Left ventricle myocardium superior (tissue), 1 donor: ENCODE data around the gene ROR1. TPM values are rescaled to one million over a fixed set of nuclear protein-coding genes. Genes with fewer than 3 reads are reported as not detected.

Source experiments
- ATAC-seq: fragments of 200-7000 bp; cut with Tn5 transposase; one replicate; pipeline ENCODE4 v1.9.1; 2020; ENCODE audit warnings: mild to moderate bottlenecking, moderate library complexity
- DNase-seq: peaks from one replicate; pipeline ENCODE4 v3.0.0-alpha.2; 2020
- intact Hi-C: fragments of 100-400 bp; cut with micrococcal nuclease; formaldehyde crosslinking; loops from one replicate; pipeline ENCODE4 v1.11.0; 2022
- total RNA-seq: library from RNA; stranded (reverse); fragmentation: NEBNext Ultra II Directional; extraction: Animal tissue kit (Norgen Biotek cat#: 25700); gene quantifications from one replicate; pipeline ENCODE4 v1.2.1, GENCODE V29; 2021
- donor health status: DM: no; HTN: yes; CAD: no; lungs with severe emphysema.

The ROR1 gene
- total RNA-seq, 1 donor from 2014 or later = 9.0 TPM

DNA sequence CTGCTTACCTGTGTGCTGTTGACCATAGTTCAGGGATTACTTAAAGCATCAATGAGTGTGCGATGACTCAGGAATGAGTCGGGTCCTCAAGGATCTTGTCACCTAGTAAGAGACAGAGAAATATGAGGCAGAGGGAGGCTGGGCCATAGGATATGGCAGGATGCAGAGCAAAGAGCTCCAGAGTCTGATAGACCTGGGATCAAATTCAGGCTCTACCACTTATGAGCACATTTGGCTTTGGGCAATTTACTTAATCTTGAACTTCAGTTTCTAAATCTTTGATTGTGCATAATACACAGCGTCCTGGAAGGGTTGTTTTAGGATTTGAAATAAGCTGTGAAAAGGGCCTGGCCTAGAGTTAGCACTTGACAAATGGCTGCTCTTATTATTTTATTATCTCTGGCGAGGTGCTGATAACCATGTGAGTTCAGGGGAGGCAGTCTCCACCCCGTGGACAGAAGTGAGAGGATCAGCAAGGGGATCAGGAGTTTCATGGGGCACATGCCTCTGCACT, 94.5 kb downstream of the ROR1 start:
- intact Hi-C loops = no loop called here
- no peak for DNase-seq
- ATAC-seq = peak; percentile 47

DNA sequence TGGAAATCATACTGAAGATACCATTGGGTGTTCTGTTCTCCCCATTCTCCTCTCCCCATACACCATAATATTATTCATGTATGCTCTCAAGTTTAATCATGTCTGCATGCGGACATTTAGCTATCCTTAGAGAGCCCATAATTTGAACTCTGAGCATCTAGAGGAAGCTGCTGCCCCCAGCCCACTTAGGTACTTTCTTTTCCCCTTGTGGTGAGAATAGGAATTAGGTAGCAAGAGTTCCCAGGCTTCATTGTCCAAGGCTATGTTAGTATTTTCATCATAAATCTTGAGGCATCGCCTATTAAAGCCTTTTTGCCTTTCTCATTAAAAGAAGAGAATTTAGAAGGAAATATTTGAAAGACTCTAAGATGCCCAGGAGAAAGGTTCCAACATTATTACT, 96.3 kb downstream of the ROR1 start:
- no peak for ATAC-seq
- DNase-seq = no peak
- intact Hi-C loops = no loop called here

DNA sequence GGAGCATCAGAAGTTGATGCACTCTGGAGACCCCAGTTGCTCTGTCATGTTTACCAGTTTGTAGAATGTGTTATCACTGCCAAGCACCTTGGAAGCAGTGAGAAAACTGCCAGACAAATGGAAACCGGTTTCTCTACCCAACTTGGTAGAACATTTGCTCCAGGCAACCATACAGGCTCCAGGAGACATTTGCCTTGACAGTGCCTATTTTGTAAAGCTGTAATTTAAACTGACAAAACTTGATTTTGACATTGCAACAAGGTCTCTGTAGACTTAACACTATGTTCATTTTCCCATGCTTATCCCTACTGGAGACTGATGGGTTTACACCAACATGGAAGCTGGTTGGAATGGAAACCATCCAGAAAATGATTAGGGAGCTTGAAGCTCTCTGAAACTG, 97.6 kb downstream of the ROR1 start:
- no peak for ATAC-seq

GRCh38 chr1:63873751-63874150, 99.9 kb downstream of the ROR1 start:
- no peak for ATAC-seq
- intact Hi-C loops = no loop called here
- no peak for DNase-seq

More for the DNA sequence above, 97.6 kb downstream of the ROR1 start:
- DNase-seq = no peak
- intact Hi-C loops = no loop called here

DNA sequence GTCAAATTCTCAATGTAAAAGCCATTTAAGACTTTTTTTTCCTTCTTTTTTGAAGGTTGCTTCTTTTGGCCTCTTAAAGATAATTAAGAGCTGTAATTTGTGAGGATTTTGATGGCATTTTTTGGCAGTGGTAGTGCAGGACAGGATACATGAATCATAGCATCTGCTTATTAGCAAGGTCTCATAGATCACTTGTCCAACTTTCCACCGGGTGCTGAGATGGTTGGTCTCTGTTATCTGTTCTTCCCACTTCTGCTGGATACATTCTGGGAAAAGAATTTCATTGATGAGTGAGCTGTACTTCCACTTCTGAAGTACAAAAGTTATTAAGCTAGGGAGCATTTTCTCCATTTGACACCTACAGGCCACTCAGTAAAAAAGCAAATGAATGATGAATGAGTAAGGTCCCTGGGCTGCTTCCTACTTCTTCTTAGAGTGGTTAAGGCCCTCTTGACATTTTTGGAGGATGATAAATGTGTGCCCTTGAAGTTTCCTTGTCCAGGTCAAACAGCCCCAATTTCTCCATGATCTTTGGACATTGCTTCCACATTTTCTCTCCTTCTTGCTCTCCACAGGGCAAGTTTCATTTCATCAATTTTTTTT, 100.6 kb downstream of the ROR1 start:
- intact Hi-C loops = no loop called here
- ATAC-seq (peak; percentile 22), DNase-seq (no peak)

DNA sequence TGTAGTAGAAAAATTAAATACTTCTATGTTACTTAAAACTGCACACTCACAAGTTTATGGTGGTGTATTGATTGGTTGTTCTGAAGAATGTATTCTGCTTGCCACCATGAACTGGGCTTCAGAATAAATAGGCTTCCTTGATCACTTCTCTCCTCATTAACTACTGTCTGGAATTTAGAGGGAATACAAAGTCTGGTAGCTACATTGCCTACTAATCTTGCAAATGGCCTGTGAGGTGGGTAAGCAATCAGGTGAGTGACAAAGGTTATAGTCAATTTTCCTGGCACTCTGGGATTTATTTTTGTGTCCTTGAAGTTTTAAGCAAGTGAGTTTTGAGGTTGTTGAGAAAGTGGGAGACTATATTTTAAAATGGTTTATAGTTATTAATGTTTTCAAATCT, 101.8 kb downstream of the ROR1 start:
- no peak for DNase-seq
- intact Hi-C loops = no loop called here
- no peak for ATAC-seq

DNA sequence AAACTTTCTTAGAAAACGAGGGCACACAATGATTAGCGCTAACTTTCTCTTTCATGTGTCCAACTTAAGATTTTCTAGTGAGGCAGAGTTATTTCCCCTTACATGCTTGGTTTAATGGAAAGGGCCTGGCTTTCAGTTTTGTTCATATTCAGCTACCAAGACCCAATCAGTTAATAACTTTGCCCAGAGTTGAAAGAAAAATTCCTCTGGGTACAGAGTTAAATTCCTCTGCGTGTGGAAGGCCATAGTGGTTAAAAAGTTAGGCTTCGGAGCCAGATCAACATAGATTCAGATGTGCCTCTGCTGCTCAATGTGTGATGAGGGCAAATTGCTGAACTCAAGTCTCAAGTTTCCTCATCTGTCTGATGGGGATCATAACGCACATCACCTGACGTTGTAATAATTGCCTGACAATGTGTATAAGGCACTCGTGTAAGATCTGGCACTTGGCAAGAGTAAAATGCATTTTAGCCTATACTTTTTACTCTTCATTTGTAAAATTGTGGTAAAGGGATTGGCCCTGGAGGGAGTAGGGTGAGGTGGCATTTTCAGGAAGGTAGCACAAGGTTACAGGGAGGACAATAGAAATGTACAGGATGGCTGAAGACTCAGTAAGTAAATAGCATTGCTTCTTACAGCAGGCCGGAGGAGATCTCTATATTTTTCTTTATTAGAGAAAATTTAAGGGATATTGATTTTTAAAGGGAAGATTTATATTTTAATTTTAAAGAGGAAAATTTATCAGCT, 103.4 kb downstream of the ROR1 start:
- intact Hi-C loops = no loop called here
- DNase-seq (no peak), ATAC-seq (no peak)

- ATAC-seq (no peak), DNase-seq (no peak)
- intact Hi-C loops = no loop called here
These were observed 104.0 kb downstream of the ROR1 start for GRCh38 chr1:63877816-63878215.

- intact Hi-C loops = no loop called here
- ATAC-seq = no peak
These were observed 105.1 kb downstream of the ROR1 start for GRCh38 chr1:63878932-63879331.

DNA sequence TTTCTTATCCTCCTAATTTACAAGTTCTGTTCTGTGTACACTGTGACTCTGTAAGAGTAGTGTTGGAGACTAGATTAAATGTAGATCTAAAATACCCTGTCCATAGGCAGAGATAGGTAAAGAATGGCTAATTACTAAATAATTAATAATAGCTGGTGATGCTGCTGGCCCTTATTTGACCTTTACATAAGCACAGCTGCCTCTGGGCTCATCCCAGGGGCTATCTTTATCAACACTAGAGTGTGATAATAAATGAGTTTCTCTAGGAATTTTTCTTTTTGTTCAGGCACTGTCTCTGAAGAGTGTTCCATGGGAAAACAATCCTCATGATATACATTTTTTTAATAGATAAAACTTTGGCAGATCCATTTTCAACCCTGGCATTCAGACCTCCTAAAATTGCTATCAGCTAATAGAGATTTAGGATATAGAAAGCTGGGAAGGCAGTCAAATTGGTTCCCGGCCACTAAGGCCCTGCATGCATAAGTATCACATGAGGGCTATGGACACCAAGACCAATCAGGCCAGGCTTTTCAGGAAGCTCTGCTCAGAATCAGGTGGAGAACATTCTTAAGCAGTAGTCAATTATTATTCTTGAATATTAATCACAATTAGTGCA, 107.2 kb downstream of the ROR1 start:
- DNase-seq (no peak), ATAC-seq (no peak)
- intact Hi-C loops = no loop called here

More at GRCh38 chr1:63878932-63879331, 105.1 kb downstream of the ROR1 start:
- no peak for DNase-seq

DNA sequence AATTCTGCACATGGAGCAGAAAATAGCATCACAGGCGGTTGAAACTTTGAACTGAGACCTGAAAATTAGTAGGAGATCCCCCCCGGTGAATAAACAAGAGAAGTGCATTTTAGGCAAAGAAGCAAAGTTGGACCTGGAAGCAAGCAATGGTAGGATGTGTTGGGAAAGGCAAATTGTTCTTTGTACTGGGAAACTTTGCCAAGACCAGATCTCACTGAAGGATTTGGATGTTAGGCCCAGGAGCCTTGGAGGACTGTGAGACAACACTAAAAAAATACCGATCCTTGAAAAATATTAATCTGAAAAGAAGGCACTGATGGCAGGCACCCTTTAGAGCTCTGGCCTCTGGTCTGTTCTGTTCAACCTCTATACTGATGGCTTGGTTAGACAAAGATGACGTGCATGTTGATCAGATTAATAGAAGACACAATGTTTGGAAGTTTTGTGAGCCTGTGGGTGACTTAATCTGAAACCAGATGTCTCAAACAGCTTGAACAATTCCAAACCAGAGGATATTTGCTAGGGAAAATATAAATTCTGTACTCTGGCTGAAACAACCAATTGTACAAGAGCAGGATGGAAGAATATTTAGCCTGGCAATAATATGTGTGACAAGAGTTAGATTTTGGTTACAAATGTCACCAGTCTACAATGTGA, 108.4 kb downstream of the ROR1 start:
- peak; percentile 52 for ATAC-seq
- intact Hi-C loops = no loop called here
- DNase-seq = no peak

- DNase-seq (no peak), ATAC-seq (no peak)
- intact Hi-C loops = no loop called here
These were observed 109.8 kb downstream of the ROR1 start for GRCh38 chr1:63883494-63884235.

- intact Hi-C loops = no loop called here
- ATAC-seq = no peak
- no peak for DNase-seq
These were observed 110.7 kb downstream of the ROR1 start for GRCh38 chr1:63884486-63884885.

GRCh38 chr1:63885899-63886298, 112.1 kb downstream of the ROR1 start:
- intact Hi-C loops = no loop called here
- DNase-seq (no peak), ATAC-seq (no peak)

DNA sequence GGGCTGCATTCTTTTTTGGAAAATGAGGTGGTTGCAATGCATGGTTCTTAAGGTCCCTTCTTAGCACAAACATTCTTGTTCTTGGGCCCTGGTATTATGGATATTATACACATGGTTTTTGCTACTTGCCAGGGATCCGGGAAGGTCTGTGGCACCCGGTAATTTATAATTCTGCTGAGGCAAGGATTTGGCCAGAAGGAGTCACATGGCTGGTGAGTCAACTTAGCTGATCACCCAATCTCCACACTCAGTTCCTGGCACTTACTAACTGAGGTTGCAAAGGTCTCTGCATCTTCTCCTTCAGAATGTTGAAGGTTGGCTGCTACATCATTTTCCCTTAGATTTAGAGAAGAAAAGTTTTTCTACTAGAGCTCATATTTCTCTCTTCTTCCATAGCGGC, 112.5 kb downstream of the ROR1 start:
- DNase-seq (no peak), ATAC-seq (no peak)
- intact Hi-C loops = no loop called here

DNA sequence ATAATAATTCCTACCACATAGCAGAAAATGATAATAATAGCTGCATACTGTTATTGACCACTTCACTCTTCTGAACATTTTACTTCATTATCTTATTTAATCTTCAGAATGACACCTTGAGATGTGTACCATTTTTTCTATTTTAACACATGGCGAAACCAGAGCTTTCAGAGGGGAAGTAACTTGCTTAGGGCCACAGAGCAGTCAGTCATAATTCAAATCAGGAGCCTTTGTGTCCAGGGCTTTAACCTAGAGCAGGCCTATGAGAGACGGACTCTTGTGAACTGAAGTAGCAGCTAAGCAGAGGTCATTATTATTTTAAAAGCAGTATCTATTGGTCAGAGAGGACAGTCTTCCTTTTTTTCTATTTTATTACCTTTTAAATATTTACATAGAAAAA, 114.0 kb downstream of the ROR1 start:
- no peak for DNase-seq
- ATAC-seq = no peak
- intact Hi-C loops = no loop called here

DNA sequence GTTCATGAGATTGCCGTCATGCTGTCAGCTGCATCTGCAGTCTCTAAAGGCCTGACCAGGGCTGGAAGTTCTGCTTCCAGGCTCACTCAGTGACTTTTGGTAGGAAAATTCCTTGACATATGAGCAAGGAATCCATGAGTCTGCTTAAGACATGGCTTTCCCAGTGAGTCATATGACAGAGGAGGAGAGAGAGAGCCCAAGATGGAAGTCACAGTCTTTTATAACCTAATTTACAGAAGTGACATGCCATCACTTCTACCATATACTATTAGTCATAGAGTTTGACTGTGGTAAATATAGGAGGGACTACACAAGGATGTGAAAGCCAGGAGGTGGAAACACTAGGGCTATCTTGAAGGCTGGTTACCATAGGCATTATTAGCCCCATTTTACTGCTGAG, 115.2 kb downstream of the ROR1 start:
- intact Hi-C loops = no loop called here
- no peak for DNase-seq
- no peak for ATAC-seq

GRCh38 chr1:63890468-63890867, 116.7 kb downstream of the ROR1 start:
- intact Hi-C loops = no loop called here
- ATAC-seq (no peak), DNase-seq (no peak)

DNA sequence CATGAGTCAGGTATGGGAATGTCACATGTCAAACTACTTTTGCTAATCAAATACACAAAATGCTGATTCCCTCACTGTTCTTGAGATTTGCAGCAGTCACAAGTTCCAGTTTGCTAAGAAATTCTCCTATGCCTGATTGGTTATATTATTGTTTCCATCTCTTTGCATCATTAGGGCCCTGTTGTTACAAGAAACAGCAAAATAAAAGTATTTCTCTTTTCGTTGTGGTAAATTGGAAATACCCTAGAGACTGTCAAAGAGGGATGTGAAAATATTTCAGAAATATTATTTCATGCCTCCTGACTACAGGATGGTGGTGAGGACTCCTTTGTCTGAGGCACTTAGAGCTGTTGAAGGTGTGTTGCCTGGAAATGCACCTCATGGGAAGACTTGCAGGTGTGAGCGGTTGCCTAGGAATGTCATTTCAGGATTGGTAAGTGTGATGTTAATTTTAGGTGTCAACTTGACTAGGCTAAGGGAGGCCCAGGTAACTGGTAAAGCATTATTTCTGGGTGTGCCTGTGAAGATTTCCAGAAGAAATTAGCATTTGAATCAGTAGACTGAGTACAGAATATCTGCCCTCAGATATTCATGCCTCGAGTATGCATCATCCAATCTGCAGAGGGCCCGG, 117.4 kb downstream of the ROR1 start:
- intact Hi-C loops = no loop called here
- DNase-seq = no peak
- ATAC-seq = no peak
